ENCODE measurements around the gene ZNF467. TPM values are rescaled to one million over a fixed set of nuclear protein-coding genes. Genes with fewer than 3 reads are reported as not detected.

The ZNF467 gene
- total RNA-seq, 4 donors from 2014 or later = 6.2 to 12.1 (median 9.8) TPM

DNA sequence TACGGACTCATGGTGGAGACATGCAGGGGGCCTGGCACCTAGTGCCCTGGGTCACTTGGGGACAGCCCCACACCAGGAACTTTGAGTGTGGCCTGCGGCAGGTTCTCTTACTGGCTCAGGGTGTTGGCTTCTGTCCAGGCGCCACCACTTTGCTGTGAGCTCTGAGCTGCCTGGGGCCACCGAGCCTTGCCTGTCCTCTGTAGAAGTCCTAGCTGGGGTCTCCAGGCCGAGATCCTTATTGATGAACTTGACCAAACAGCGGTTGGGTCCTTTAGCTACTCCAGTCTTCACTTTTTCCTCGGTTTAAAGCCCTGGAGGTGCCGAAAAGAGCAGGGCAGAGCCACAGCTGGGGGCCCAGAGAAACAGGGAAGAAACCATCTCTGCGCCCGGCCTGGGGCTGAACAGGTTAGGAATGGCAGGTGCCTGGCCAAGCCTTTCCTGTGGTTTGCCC, 41.3 kb downstream of the ZNF467 start:
- H3K4me3 ChIP-seq (ENCODE audit: low read depth, poor library complexity, severe bottlenecking) = no peak overlapping the region
- intact Hi-C loops (cut with DNase I; ENCODE audit: low total_unique reads) = no loop called here
- WGBS, 2 donors = 87 to 90% methylated on average over 10 of the region's 10 CpGs
- no peak for DNase-seq (ENCODE audit: low spot score in 2 of 2)
- TF ChIP-seq POLR2A (IDR thresholded peaks at IDR 0.05) = no peak
- TF ChIP-seq, protein P1, sequence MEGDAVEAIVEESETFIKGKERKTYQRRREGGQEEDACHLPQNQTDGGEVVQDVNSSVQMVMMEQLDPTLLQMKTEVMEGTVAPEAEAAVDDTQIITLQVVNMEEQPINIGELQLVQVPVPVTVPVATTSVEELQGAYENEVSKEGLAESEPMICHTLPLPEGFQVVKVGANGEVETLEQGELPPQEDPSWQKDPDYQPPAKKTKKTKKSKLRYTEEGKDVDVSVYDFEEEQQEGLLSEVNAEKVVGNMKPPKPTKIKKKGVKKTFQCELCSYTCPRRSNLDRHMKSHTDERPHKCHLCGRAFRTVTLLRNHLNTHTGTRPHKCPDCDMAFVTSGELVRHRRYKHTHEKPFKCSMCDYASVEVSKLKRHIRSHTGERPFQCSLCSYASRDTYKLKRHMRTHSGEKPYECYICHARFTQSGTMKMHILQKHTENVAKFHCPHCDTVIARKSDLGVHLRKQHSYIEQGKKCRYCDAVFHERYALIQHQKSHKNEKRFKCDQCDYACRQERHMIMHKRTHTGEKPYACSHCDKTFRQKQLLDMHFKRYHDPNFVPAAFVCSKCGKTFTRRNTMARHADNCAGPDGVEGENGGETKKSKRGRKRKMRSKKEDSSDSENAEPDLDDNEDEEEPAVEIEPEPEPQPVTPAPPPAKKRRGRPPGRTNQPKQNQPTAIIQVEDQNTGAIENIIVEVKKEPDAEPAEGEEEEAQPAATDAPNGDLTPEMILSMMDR (IDR thresholded peaks at IDR 0.05) = no peak

DNA sequence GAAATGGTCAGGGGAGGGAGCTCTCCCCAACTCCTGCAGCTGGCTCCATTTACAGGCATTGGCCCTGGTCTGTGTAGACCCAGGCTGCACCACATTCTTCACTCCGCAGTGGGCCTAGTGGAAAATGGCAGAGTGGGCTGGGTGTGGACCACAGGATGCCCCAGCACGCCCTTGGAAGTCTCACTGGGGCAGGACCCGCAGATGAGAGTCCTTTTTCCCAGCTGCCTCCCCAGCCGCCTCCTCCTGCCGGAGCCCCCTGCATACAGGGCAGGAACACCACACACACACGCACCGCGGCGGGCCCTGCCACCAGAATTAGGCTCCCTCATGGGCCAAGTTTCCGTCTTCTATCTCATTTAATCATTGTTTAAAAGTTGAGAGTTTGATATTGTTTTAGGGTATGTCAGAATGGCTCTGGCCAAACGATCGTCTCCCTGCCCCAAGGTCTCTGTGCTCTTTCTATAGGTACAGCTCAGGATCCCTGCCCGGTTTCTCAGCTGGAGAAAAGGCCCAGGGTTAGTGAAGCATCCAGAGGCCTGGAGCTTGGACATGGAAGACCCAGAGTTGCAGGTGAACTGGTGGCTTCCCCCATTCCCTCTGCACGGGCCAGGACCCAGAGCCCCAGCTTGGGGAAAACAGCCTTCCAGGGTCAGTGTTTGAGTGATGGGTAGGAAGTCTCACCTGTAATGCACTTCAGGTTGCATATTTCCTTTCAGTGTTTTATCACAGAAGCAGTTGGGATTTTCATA, 42.0 kb downstream of the ZNF467 start:
- H3K4me3 ChIP-seq (ENCODE audit: low read depth, poor library complexity, severe bottlenecking) = no peak overlapping the region
- WGBS, 2 donors = 87 to 94% methylated on average over 14 of the region's 14 CpGs
- DNase-seq (ENCODE audit: low spot score in 2 of 2) = no peak
- TF ChIP-seq, protein P1 (IDR thresholded peaks at IDR 0.05) = no peak
- TF ChIP-seq POLR2A (IDR thresholded peaks at IDR 0.05) = no peak
- intact Hi-C loops (cut with DNase I; ENCODE audit: low total_unique reads) = no loop called here

DNA sequence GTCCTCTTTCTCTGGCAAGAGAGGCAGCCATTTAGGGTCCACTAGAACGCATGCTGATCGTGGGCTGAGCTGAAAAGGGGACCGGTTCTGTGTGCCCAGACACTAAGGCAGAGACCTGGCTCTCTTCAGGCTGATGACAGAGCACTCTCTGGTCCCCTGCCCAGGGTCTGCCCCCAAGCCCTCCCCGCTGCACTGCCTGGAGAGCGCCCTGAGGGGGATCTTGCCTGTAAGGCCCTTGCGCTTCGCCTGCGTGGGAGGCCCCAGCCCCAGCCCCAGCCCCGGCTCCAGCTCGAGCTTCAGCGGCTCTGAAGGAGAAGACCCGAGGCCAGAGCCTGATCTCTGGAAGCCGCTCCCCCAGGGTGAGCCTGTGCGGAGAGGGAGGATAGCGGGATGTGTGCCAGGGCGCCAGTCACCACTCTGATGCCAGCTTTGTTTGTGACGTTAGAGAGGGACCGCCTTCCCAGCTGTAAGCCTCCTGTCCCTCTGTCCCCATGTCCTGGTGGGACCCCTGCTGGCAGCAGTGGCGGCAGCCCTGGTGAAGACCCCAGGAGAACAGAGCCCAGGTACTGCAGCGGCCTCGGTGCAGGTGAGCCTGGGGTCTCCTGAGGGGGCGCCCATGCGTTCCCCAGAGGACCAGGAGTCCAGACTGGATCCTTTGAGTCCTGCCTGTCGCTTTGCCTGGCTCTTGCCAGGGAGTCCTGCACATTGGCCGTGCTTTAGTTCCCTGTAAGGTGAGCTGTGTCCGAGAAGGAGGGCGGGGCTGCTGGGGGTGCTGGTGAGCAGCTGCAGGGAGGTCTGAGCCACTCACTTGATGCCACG, 43.2 kb downstream of the ZNF467 start:
- WGBS, 2 donors = 91 to 92% methylated on average over 20 to 28 of the region's 28 CpGs
- H3K4me3 ChIP-seq (ENCODE audit: low read depth, poor library complexity, severe bottlenecking) = no peak overlapping the region
- no peak for DNase-seq (ENCODE audit: low spot score in 2 of 2)
- intact Hi-C loops (cut with DNase I; ENCODE audit: low total_unique reads) = no loop called here
- no peak for TF ChIP-seq POLR2A (IDR thresholded peaks at IDR 0.05)
- TF ChIP-seq, protein P1 (IDR thresholded peaks at IDR 0.05) = no peak

GRCh38 chr7:149729586-149729982, 43.8 kb downstream of the ZNF467 start:
- H3K4me3 ChIP-seq (ENCODE audit: low read depth, poor library complexity, severe bottlenecking) = no peak overlapping the region
- TF ChIP-seq, protein P1 (IDR thresholded peaks at IDR 0.05) = no peak
- no peak for TF ChIP-seq POLR2A (IDR thresholded peaks at IDR 0.05)
- DNase-seq (ENCODE audit: low spot score in 2 of 2) = no peak
- intact Hi-C loops (cut with DNase I; ENCODE audit: low total_unique reads) = no loop called here
- WGBS, 2 donors = 93 to 95% methylated on average over 5 of the region's 5 CpGs

DNA sequence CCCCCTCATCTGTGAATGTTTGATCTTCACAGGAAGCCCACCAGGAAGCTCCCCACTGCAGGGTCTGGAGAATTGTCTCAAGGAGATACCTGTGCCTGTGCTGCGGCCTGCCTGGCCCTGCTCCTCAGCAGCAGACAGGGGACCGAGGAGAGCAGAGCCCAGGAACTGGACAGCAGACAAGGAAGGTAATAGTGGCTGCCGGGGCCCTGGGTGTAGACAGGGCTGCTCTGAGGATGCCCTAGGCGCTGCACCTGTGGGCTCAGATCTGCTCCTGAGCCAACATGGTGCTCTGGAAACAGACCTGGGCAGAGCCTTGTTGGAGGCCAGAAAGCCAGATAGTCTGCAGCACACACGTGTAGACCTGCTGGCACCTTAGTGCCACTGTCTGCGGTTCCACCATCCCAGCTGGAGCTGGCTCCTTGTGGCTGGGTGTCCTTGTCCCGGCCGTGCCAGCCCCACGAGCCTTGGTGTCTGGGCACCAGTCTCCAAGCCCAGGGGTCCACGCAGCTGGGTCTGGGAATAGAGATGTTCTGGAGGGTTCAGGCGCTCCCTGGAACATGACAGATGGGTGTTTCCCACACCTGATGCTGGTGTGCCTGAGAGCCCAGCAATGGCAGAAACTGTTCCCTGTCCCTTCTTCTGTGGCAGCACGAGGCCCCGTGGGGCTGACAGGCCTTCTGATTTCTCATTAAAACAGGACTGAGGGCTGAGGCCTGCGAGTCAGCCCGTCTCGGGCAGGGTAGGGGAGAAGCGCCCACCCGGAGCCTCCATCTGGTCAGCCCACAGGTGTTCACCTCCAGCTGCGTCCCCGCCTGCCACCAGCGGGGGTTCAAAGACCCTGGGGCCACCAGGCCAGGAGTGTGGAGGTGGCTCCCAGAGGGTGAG, 44.7 kb downstream of the ZNF467 start:
- no peak for TF ChIP-seq POLR2A (IDR thresholded peaks at IDR 0.05)
- TF ChIP-seq, protein P1 (IDR thresholded peaks at IDR 0.05) = no peak
- H3K4me3 ChIP-seq (ENCODE audit: low read depth, poor library complexity, severe bottlenecking) = no peak overlapping the region
- WGBS, 2 donors = 92 to 93% methylated on average over 17 to 21 of the region's 21 CpGs
- intact Hi-C loops (cut with DNase I; ENCODE audit: low total_unique reads) = no loop called here
- no peak for DNase-seq (ENCODE audit: low spot score in 2 of 2)
